HG03175 (cell line): ENCODE data around the gene RAPGEF4.

Experiments used
- ATAC-seq: cut with Tn5 transposase; IDR thresholded peaks from one replicate; pipeline ENCODE4 v1.9.1; 2021; ENCODE audit warnings: mild to moderate bottlenecking, moderate library complexity; ENCODE audit not compliant: unreplicated experiment

RAPGEF4 gene

DNA sequence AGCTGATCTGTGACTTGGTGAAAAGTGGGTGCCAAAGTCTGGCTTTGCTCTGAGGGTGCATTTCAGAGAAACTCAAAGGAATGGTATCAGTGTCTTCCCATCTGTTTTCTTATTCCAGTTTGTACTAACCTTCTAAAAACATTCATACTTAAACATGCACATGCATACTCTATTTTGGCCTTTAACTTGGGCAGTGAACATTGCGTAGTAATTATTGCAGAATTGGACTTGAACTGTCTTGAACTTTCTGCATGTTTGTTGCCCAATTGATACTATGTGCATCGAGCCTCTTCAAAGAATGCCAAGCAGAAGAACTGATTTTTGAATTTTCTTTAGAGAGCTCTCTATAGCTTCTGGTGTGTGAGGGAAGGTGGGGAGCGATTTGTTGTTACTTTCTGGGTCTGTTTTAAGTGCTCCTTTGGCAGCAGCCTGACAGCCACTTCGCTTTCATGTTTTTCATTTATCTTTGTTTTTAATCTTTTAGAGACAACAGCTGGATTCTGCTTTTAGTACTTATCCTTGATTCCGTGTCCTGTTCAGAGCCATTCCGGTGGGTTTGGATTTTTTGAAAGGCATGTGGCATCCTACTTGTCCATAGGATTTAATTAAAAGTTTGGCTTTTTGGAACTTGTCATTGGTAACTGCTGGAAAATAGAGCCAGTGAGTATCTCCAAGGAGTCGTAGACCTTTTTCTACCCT is 159.2 kb downstream of the RAPGEF4 start:
- ATAC-seq = no peak

DNA sequence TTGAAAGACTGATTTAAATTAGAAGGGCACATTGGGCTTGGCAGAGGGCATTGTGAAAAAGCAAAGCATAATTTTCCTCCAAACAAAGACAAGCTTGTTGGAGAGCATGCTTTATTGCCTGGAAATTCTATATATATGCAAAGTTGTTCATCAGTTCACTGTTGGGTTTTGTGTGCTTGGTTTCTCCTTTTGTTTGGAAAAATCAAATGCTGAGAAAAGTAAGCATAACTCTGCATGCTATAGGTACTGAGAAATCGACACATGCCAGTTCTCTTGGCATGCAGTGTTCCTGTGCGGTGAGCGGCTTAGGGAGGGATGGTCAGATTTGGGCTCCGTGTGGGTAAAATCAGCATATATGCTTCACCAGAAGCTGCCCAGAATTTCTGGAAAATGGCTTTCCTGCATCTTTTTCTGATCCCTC is 161.0 kb downstream of the RAPGEF4 start:
- ATAC-seq = no peak

- no peak for ATAC-seq
These were observed 165.2 kb downstream of the RAPGEF4 start for GRCh38 chr2:172900871-172901270.

DNA sequence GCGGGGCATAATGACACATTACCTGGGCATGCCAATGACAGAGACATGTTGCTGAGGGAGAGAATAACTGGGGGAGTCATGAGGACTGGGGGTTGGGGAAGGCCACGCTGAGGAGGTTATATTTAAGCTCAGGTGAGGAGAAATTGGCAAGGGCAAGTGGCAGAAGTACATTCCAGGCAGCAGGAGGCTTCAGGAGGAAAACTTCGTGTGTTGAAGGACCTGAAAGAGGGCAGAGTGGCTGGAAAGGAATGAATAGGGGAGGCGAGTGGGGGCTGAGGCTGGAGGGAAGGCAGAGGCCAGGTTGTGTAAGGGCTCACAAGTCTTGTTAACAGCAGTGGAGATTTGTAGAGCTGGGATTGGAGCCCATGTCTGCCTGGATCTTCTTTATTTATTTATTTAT is 166.3 kb downstream of the RAPGEF4 start:
- no peak for ATAC-seq

GRCh38 chr2:172904236-172904635 is 168.6 kb downstream of the RAPGEF4 start:
- ATAC-seq = no peak

DNA sequence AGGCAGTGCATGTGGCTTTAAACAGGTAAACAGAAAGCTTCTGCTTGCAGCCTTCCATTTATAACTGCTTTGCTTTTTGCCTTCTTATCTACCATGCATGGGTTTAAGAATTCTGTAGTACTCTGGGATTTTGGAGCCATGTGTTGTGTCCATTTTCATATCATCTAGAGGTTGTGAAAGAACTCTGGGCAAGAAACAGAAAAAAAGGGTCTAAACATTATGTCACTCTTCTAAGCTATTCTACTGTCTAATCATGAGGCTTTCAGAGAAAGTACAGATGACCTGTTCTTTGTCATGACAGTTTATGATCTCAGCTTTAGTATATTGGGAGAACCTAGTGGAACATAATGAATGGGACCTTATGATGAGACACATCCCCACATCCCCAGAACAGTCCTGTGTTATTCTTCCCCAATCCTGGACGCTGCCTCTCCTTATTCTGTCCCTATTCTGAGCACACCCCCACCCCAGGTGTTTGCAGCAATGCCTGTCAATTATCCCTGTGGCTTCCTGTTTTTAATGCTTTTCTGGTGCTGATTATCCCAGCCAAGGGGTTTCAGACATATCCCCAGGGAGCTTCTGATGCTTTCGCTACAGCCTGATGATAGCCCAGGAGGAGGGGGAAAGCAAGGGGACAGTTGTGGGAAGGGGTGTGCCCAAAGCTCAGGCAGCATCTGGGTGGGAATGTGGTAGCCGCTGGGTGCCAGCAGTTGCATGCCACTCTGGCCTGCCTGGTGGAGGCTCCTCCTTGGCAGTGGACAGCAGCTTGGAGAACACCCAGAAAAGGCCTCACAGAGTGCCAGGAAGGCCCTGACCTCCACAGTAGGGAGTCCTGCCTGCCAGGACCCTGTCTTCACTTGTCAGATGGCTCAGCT is 170.5 kb downstream of the RAPGEF4 start:
- ATAC-seq = no peak

DNA sequence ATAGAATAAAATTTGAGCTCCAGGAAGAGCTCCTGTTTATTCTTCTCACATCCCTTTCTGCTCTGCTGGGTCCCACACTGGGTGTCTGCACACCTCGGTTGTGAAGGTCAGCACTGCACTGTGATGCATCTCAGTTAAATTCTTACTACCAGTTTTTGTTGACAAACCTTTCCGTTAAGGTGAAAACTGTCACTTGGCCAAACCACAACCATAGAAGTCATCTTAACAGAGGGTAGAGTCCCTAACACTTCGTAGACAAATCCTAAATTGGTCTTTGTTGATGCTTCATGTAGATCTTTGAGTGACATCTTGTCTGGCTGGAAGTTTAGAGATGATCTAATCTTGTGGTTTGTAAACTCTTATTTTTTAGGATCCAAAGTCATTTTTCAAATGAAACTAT is 172.6 kb downstream of the RAPGEF4 start:
- ATAC-seq = no peak

DNA sequence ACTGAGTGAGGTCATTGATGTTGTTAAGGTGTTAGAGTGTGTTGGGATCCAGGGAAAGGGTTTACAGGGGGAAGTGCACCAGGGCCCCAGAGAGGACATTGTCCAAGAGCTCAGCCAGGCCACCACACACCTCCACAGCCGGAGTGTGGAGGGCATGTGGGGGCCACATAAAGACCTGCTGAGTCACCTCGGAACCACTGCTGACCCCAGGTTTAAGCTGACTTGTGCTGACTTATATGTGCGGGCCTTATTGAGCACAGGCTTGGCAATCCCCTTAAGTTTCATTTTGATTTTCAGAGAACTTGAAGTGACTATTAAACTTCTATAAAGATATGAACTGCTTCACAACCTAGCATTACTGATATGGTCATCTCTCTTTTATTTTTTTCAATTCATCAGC is 173.8 kb downstream of the RAPGEF4 start:
- ATAC-seq = no peak

- no peak for ATAC-seq
These were observed 176.6 kb downstream of the RAPGEF4 start for GRCh38 chr2:172912266-172912665.

DNA sequence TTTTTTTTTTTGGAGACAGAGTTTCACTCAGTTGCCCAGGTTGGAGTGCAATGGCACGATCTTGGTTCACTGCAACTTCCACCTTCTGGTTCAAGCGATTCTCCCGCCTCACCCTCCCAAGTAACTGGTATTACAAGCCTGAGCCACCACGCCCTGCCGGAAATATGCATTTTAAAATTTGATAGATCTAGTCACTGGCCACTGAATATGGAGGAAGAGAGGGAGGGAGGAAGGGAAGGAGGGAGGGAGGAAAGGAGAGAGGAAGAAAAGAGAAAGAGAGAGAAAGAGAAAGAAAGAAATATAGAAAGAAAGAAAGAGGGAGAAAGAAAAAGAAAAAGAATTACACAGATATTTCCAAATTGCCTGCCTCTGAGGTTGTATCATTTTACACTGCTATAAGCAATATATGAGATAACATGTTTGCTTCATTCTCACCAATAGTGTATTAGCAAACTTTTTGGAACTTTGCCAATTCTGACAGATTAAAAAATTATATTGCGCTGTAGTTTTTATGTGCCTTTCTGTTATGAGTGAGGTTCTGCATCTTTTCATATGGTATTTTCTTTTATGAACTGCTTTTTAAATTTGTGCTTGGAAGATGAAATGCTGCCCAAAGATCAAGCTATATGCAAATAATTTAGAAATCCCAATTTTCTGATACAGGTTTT is 178.8 kb downstream of the RAPGEF4 start:
- no peak for ATAC-seq

DNA sequence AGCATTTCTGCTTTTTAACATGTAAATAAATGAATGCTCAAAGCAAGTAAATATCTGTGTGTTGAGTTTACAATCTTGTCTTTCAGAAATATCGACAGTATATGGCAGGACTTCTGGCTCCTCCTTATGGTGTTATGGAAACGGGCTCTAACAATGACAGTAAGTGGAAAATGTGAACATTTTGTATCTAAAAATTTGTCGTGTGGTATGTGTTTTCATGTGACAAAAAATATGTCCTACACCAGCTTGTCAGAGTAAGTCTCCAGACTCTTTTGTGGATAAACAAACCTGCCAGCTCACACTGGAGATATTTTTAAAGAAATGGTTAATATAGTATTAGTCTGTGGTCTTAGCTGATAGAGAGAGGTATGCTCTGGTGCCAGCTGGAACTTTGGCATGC is 182.1 kb downstream of the RAPGEF4 start:
- ATAC-seq = no peak

DNA sequence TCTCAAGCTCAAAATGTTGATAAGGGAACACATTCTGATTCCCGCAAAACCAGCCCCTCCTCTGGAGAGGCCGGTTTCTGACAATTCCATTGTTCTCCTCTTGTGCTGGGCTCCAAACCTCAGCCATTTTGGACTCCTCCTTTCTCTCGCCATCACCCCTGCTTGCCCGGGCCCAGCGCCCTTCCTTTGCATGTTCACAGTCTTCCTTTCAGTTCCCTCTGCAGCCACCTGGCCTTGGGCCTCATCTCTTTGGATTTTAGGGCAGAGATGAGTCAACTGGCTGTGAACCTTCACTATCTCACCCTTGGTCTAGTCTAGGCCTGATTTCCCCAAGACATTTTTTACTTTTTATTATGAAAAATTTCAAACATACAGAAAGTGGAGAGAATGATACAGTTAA is 184.1 kb downstream of the RAPGEF4 start:
- ATAC-seq = peak; percentile 89

GRCh38 chr2:172921532-172922236 is 186.0 kb downstream of the RAPGEF4 start:
- no peak for ATAC-seq

- no peak for ATAC-seq
These were observed 186.7 kb downstream of the RAPGEF4 start for GRCh38 chr2:172922306-172922705.

- ATAC-seq = no peak
These were observed 187.2 kb downstream of the RAPGEF4 start for GRCh38 chr2:172922815-172923214.

DNA sequence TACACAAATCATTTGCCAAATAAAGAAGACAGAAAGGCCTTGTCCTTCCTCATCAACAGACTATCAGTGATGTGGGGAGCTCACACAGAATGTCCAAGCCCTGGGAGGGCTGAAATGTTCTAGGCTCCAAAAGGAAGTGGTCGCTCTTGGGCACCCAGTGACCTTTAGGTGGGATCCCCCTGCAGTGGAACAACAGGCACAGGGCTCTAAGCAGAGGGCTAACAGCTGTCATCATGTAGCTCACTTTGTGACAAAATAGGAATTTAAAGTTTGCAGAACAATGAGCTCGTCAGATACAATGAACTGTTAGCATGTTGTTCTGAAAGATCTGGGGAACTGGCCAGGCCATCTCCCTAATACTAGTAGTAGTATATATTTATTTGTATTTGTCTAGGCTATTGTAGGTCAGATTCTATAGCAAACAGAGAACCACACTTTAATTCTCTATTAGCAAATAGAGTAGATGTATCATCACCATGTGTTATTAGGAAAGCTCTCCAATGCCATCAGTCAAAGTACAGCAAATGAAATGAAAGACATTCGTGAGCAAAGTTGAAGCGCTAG is 188.5 kb downstream of the RAPGEF4 start:
- ATAC-seq = no peak

- no peak for ATAC-seq
These were observed 190.0 kb downstream of the RAPGEF4 start for GRCh38 chr2:172925600-172925999.

GRCh38 chr2:172926785-172927640 is 191.4 kb downstream of the RAPGEF4 start:
- no peak for ATAC-seq

DNA sequence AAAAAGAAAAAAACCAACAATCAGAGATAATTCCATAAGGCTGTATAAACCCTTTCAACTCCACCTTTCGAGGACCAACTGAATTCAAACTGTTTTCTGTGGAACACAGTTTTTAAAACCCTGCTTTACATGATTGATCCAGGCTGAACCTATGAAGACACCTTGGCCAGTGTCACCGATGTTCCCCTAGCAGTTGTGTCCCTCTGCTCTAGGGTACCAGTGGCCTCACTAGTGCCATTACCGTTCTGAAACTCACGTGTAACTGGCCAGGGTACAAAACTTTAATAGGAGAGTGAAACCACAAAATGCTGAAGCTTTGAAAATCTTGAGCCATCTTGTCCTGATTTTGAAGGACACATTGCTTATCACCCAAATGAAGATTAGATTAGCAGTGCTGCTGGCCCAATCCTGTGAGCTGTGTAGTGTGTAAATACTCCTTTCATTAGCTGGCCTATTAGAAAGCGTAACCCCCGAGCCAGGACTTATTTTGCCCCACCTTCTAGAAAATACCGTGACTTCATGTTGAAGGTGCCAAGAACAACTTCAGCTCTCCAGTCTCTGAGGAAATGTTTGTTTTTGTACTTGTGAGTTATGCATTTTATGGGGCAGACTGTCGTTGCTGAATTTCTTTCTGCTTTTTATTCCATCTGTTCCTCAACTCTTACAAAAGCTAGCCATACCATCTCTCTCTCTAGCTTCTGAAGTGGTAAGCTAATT is 192.2 kb downstream of the RAPGEF4 start:
- no peak for ATAC-seq
